ENCODE data around the gene MED13. TPM values are rescaled to one million over a fixed set of nuclear protein-coding genes. Genes with fewer than 3 reads are reported as not detected.

Gene MED13
- total RNA-seq, 1 donor from 2014 or later = 83.7 TPM

GRCh38 chr17:62032480-62032879, 32.6 kb downstream of the MED13 start:
- no peak for TF ChIP-seq CTCF (IDR thresholded peaks at IDR 0.05; ENCODE audit: unreplicated experiment)
- Mint-ChIP-seq H3K4me3 (ENCODE audit: low read depth) (no peak overlapping the region), H3K4me1 (ENCODE audit: low read depth) (no peaks in the 10 kb centered on the region), H3K27me3 (no peaks in the 10 kb centered on the region), H3K36me3 (ENCODE audit: insufficient read depth) (peaks cover 39% of the 10 kb centered on the region), H3K27ac (no peak overlapping the region), H3K9me3 (ENCODE audit: low read depth) (no peaks in the 10 kb centered on the region)
- DNase-seq (ENCODE audit: low spot score, unreplicated experiment) = no peak

GRCh38 chr17:62030264-62030663, 34.8 kb downstream of the MED13 start:
- no peaks in the 10 kb centered on the region for H3K4me1 Mint-ChIP-seq (ENCODE audit: low read depth)
- no peak for TF ChIP-seq CTCF (IDR thresholded peaks at IDR 0.05; ENCODE audit: unreplicated experiment)
- H3K9me3 Mint-ChIP-seq (ENCODE audit: low read depth) = no peaks in the 10 kb centered on the region
- H3K4me3 Mint-ChIP-seq (ENCODE audit: low read depth) = no peak overlapping the region
- H3K36me3 Mint-ChIP-seq (ENCODE audit: insufficient read depth) = peaks cover 48% of the 10 kb centered on the region
- H3K27ac Mint-ChIP-seq = peak overlapping the region; percentile 62
- DNase-seq (ENCODE audit: low spot score, unreplicated experiment) = no peak
- no peaks in the 10 kb centered on the region for H3K27me3 Mint-ChIP-seq

- Mint-ChIP-seq H3K27ac (peak overlapping the region; percentile 3), H3K9me3 (ENCODE audit: low read depth) (peaks cover 4% of the 10 kb centered on the region), H3K36me3 (ENCODE audit: insufficient read depth) (peaks cover 53% of the 10 kb centered on the region), H3K4me1 (ENCODE audit: low read depth) (no peaks in the 10 kb centered on the region), H3K27me3 (no peaks in the 10 kb centered on the region), H3K4me3 (ENCODE audit: low read depth) (no peak overlapping the region)
- no peak for TF ChIP-seq CTCF (IDR thresholded peaks at IDR 0.05; ENCODE audit: unreplicated experiment)
- no peak for DNase-seq (ENCODE audit: low spot score, unreplicated experiment)
Measured at GRCh38 chr17:62024866-62025265, 40.2 kb downstream of the MED13 start.

GRCh38 chr17:62017912-62018311, 47.2 kb downstream of the MED13 start:
- no peaks in the 10 kb centered on the region for H3K4me1 Mint-ChIP-seq (ENCODE audit: low read depth)
- no peak for DNase-seq (ENCODE audit: low spot score, unreplicated experiment)
- H3K9me3 Mint-ChIP-seq (ENCODE audit: low read depth) = peaks cover 7% of the 10 kb centered on the region
- no peak for TF ChIP-seq CTCF (IDR thresholded peaks at IDR 0.05; ENCODE audit: unreplicated experiment)
- H3K27me3 Mint-ChIP-seq = no peaks in the 10 kb centered on the region
- no peak overlapping the region for H3K4me3 Mint-ChIP-seq (ENCODE audit: low read depth)
- H3K27ac Mint-ChIP-seq = no peak overlapping the region
- peaks cover 31% of the 10 kb centered on the region for H3K36me3 Mint-ChIP-seq (ENCODE audit: insufficient read depth)

- no peak for DNase-seq (ENCODE audit: low spot score, unreplicated experiment)
- Mint-ChIP-seq H3K36me3 (ENCODE audit: insufficient read depth) (peaks cover 29% of the 10 kb centered on the region), H3K4me3 (ENCODE audit: low read depth) (no peak overlapping the region)
Measured at GRCh38 chr17:62017496-62017895, 47.6 kb downstream of the MED13 start.

More at GRCh38 chr17:62017496-62017895, 47.6 kb downstream of the MED13 start:
- Mint-ChIP-seq H3K27me3 (no peaks in the 10 kb centered on the region), H3K27ac (no peak overlapping the region), H3K9me3 (ENCODE audit: low read depth) (peaks cover 7% of the 10 kb centered on the region), H3K4me1 (ENCODE audit: low read depth) (no peaks in the 10 kb centered on the region)
- TF ChIP-seq CTCF (IDR thresholded peaks at IDR 0.05; ENCODE audit: unreplicated experiment) = no peak
